ENCODE measurements around the gene L3MBTL2. TPM values are rescaled to one million over a fixed set of nuclear protein-coding genes. Genes with fewer than 3 reads are reported as not detected.
"Not testable (repeated sequence)": the region's sequence is repeated elsewhere in the genome, so short reads cannot be mapped to it uniquely, and the experiment has no call there.

L3MBTL2 gene
- total RNA-seq, 1 donor from 2014 or later = 20.9 TPM

GRCh38 chr22:41250127-41250526 lies 45.0 kb downstream of the L3MBTL2 start:
- Mint-ChIP-seq H3K4me3 (ENCODE audit: unreplicated experiment) (no peak overlapping the region), H3K36me3 (ENCODE audit: unreplicated experiment) (no peaks in the 10 kb centered on the region), H3K27ac (ENCODE audit: unreplicated experiment) (no peak overlapping the region), H3K9me3 (ENCODE audit: unreplicated experiment) (peaks cover 2% of the 10 kb centered on the region), H3K27me3 (ENCODE audit: unreplicated experiment) (peaks cover 4% of the 10 kb centered on the region), H3K4me1 (ENCODE audit: low read depth, unreplicated experiment) (no peaks in the 10 kb centered on the region)
- TF ChIP-seq, protein P1, sequence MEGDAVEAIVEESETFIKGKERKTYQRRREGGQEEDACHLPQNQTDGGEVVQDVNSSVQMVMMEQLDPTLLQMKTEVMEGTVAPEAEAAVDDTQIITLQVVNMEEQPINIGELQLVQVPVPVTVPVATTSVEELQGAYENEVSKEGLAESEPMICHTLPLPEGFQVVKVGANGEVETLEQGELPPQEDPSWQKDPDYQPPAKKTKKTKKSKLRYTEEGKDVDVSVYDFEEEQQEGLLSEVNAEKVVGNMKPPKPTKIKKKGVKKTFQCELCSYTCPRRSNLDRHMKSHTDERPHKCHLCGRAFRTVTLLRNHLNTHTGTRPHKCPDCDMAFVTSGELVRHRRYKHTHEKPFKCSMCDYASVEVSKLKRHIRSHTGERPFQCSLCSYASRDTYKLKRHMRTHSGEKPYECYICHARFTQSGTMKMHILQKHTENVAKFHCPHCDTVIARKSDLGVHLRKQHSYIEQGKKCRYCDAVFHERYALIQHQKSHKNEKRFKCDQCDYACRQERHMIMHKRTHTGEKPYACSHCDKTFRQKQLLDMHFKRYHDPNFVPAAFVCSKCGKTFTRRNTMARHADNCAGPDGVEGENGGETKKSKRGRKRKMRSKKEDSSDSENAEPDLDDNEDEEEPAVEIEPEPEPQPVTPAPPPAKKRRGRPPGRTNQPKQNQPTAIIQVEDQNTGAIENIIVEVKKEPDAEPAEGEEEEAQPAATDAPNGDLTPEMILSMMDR (IDR thresholded peaks at IDR 0.05; ENCODE audit: partially characterized antibody, unreplicated experiment) = no peak
- no peak for DNase-seq

DNA sequence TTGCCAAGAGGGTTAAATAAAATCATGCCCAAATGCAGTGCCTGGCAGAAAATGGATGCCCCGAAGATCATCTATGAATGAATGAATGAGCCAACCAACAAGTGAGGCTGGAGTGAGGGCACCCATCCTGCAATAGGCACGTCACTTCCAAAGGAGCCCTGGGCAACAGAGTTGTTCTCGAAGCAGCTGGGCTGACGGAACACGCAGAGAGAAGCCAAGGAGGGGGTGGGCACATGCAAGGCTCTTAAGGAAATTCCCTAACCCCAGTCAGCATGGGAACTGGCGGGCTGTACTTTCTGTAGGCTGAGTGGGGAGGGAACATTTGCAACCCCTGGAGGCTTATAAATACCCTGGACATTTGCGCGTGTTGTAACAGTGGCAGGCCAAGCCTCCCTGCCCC lies 47.3 kb downstream of the L3MBTL2 start:
- no peak for DNase-seq
- no peaks in the 10 kb centered on the region for H3K36me3 Mint-ChIP-seq (ENCODE audit: unreplicated experiment)
- no peak overlapping the region for H3K27ac Mint-ChIP-seq (ENCODE audit: unreplicated experiment)
- peaks cover under 1% of the 10 kb centered on the region for H3K4me1 Mint-ChIP-seq (ENCODE audit: low read depth, unreplicated experiment)
- H3K4me3 Mint-ChIP-seq (ENCODE audit: unreplicated experiment) = no peak overlapping the region
- H3K9me3 Mint-ChIP-seq (ENCODE audit: unreplicated experiment) = peaks cover 2% of the 10 kb centered on the region
- H3K27me3 Mint-ChIP-seq (ENCODE audit: unreplicated experiment) = peaks cover 4% of the 10 kb centered on the region
- TF ChIP-seq, protein P1 (IDR thresholded peaks at IDR 0.05; ENCODE audit: partially characterized antibody, unreplicated experiment) = no peak

GRCh38 chr22:41254230-41254629 lies 49.1 kb downstream of the L3MBTL2 start:
- peaks cover 2% of the 10 kb centered on the region for H3K9me3 Mint-ChIP-seq (ENCODE audit: unreplicated experiment)
- H3K27ac Mint-ChIP-seq (ENCODE audit: unreplicated experiment) = no peak overlapping the region
- peaks cover 1% of the 10 kb centered on the region for H3K4me1 Mint-ChIP-seq (ENCODE audit: low read depth, unreplicated experiment)
- no peak for DNase-seq
- H3K4me3 Mint-ChIP-seq (ENCODE audit: unreplicated experiment) = no peak overlapping the region
- H3K27me3 Mint-ChIP-seq (ENCODE audit: unreplicated experiment) = peaks cover 6% of the 10 kb centered on the region
- TF ChIP-seq, protein P1 (IDR thresholded peaks at IDR 0.05; ENCODE audit: partially characterized antibody, unreplicated experiment) = no peak
- H3K36me3 Mint-ChIP-seq (ENCODE audit: unreplicated experiment) = no peaks in the 10 kb centered on the region

GRCh38 chr22:41256254-41257253 lies 51.4 kb downstream of the L3MBTL2 start:
- H3K4me1 Mint-ChIP-seq (ENCODE audit: low read depth, unreplicated experiment) = peaks cover 1% of the 10 kb centered on the region
- H3K27me3 Mint-ChIP-seq (ENCODE audit: unreplicated experiment) = peaks cover 2% of the 10 kb centered on the region
- DNase-seq = no peak
- no peaks in the 10 kb centered on the region for H3K36me3 Mint-ChIP-seq (ENCODE audit: unreplicated experiment)
- TF ChIP-seq, protein P1 (IDR thresholded peaks at IDR 0.05; ENCODE audit: partially characterized antibody, unreplicated experiment) = no peak
- no peak overlapping the region for H3K27ac Mint-ChIP-seq (ENCODE audit: unreplicated experiment)
- peaks cover 2% of the 10 kb centered on the region for H3K9me3 Mint-ChIP-seq (ENCODE audit: unreplicated experiment)
- no peak overlapping the region for H3K4me3 Mint-ChIP-seq (ENCODE audit: unreplicated experiment)

DNA sequence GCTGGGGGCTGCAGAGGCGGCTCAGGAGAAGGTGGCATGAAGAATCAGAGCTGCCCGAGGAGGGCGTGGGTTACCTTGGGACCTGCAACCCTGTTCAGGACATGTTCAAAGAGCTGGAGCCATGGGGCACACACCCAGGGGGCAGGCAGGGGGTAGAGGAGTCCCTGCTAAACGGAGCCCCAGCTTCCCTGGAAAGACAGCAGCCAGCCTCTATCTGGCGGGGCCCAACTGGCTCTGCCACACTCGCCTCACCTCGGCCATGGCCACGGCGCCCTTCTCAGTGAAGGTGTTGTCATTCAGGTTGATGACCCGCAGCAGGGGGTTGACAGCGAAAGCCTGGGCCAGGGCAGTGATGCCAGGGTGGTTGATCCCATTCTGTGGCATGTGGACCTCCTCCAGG lies 52.6 kb downstream of the L3MBTL2 start:
- TF ChIP-seq, protein P1 (IDR thresholded peaks at IDR 0.05; ENCODE audit: partially characterized antibody, unreplicated experiment) = no peak
- no peak overlapping the region for H3K4me3 Mint-ChIP-seq (ENCODE audit: unreplicated experiment)

GRCh38 chr22:41259756-41260155 lies 54.6 kb downstream of the L3MBTL2 start:
- not testable (repeated sequence) for H3K4me3 Mint-ChIP-seq (ENCODE audit: unreplicated experiment); DNase-seq; H3K36me3 Mint-ChIP-seq (ENCODE audit: unreplicated experiment); H3K4me1 Mint-ChIP-seq (ENCODE audit: low read depth, unreplicated experiment); H3K27me3 Mint-ChIP-seq (ENCODE audit: unreplicated experiment); H3K9me3 Mint-ChIP-seq (ENCODE audit: unreplicated experiment); H3K27ac Mint-ChIP-seq (ENCODE audit: unreplicated experiment)

More for the DNA sequence above, 52.6 kb downstream of the L3MBTL2 start:
- Mint-ChIP-seq H3K36me3 (ENCODE audit: unreplicated experiment) (no peaks in the 10 kb centered on the region), H3K27me3 (ENCODE audit: unreplicated experiment) (peaks cover 2% of the 10 kb centered on the region), H3K9me3 (ENCODE audit: unreplicated experiment) (peaks cover 1% of the 10 kb centered on the region), H3K4me1 (ENCODE audit: low read depth, unreplicated experiment) (peaks cover 1% of the 10 kb centered on the region), H3K27ac (ENCODE audit: unreplicated experiment) (no peak overlapping the region)
- no peak for DNase-seq
